Thoracic aorta (tissue), 2 donors: ENCODE measurements around the gene SERPINA3. TPM values are rescaled to one million over a fixed set of nuclear protein-coding genes. Genes with fewer than 3 reads are reported as not detected.

Experiments
- ATAC-seq: fragments of 150-250 bp; one replicate; pipeline ENCODE4 v1.8.0; 2017; ENCODE audit warnings: low read depth; ENCODE audit not compliant: insufficient number of reproducible peaks, low FRiP score
- DNase-seq: peaks from one replicate; pipeline ENCODE4 v3.0.0-alpha.2; 2020; ENCODE audit warnings: low spot score
- H3K27ac ChIP-seq, 2 donors: fragments of 200-600 bp; sonication (generic); 1 replicate in 1 of 2; 2 replicates in 1 of 2; pipeline ENCODE4 v1.5.1; 2016; ENCODE audit warnings: mild to moderate bottlenecking in 2 of 2, moderate library complexity in 2 of 2
- H3K27me3 ChIP-seq: fragments of 200-600 bp; sonication (generic); replicated peaks from 2 replicates; pipeline ENCODE4 v1.6.0; 2016; ENCODE audit warnings: mild to moderate bottlenecking; ENCODE audit not compliant: insufficient read depth
- H3K36me3 ChIP-seq: fragments of 200-600 bp; sonication (generic); one replicate; pipeline ENCODE4 v1.5.1; 2016
- H3K4me1 ChIP-seq, 2 donors: fragments of 200-600 bp; sonication (generic); 1 replicate in 1 of 2; 2 replicates in 1 of 2; pipeline versions ENCODE4 v1.5.1 to v1.6.0; 2016; ENCODE audit warnings: low read depth in 2 of 2, mild to moderate bottlenecking in 1 of 2; ENCODE audit not compliant: control insufficient read depth in 1 of 2
- H3K4me3 ChIP-seq: fragments of 200-600 bp; sonication (generic); 2 replicates; pipeline ENCODE4 v1.5.1; 2016; ENCODE audit warnings: mild to moderate bottlenecking
- H3K9me3 ChIP-seq: fragments of 200-600 bp; sonication (generic); 2 replicates; pipeline ENCODE4 v1.5.1; 2016
- total RNA-seq, 2 donors: library from RNA; depleted of rRNA; stranded (reverse); fragments of >200 nt; gene quantifications; one replicate each; pipeline versions ENCODE4 v1.1.0 to v1.2.3, GENCODE V29; 2016
- TF ChIP-seq, protein P1 (sequence below): fragments of 200-600 bp; sonication (generic); IDR thresholded peaks from one replicate; pipeline ENCODE4 v1.5.1; 2019; ENCODE audit warnings: antibody characterized with exemption

The SERPINA3 gene
- total RNA-seq, 2 donors from 2014 or later = 140 to 252 TPM

DNA sequence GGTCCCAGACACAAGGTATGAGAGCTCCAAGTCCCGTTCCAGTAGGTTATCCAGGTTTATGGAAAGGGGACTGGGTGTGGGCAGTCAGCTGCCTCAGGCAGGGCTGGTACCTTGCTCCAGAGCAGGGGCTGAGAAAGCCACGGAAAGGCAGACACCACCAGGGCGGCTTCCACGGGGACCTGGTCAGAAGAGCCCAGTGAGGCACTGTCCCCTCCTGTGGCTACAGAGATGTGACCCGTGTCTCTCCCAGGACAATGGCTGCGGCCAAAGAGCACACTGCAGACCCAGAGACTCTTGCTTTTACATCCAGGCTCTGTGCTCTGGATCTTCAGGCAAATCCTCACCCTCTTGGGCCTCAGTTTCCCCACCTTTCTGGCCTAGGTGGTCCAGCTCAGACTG, 42.2 kb upstream of the SERPINA3 start:
- Histone ChIP-seq H3K27ac (no peak overlapping the region), H3K36me3 (no peaks in the 10 kb centered on the region), H3K4me3 (no peak overlapping the region), H3K4me1 (peaks cover 0 to 12% of the 10 kb centered on the region in 2 donors), H3K9me3 (no peaks in the 10 kb centered on the region), H3K27me3 (no peaks in the 10 kb centered on the region)
- TF ChIP-seq, protein P1, sequence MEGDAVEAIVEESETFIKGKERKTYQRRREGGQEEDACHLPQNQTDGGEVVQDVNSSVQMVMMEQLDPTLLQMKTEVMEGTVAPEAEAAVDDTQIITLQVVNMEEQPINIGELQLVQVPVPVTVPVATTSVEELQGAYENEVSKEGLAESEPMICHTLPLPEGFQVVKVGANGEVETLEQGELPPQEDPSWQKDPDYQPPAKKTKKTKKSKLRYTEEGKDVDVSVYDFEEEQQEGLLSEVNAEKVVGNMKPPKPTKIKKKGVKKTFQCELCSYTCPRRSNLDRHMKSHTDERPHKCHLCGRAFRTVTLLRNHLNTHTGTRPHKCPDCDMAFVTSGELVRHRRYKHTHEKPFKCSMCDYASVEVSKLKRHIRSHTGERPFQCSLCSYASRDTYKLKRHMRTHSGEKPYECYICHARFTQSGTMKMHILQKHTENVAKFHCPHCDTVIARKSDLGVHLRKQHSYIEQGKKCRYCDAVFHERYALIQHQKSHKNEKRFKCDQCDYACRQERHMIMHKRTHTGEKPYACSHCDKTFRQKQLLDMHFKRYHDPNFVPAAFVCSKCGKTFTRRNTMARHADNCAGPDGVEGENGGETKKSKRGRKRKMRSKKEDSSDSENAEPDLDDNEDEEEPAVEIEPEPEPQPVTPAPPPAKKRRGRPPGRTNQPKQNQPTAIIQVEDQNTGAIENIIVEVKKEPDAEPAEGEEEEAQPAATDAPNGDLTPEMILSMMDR = no peak
- ATAC-seq (no peak), DNase-seq (no peak)

DNA sequence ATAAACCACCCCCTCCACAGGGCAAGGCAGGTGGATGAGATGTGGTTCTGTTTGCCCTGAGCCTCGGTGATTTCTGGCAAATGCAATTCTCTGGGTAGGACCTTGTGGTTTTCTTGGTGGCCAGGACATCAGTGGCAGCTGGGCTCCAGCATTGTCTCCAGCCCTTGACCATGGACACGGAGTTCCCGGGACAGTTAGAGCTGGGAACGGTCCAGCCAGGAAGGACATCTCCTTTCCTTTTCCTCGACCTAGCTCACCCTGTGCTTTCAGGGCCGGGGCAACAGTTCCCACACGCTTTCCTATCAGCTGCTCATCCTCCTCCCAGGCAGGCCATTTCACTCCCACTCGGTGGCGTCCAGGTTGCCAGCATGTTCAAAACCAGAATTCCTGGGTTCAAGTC, 41.8 kb upstream of the SERPINA3 start:
- H3K27me3 ChIP-seq = no peaks in the 10 kb centered on the region
- H3K4me1 ChIP-seq = peaks cover 0 to 12% of the 10 kb centered on the region in 2 donors
- TF ChIP-seq, protein P1 = no peak
- DNase-seq (no peak), ATAC-seq (no peak)
- no peak overlapping the region for H3K4me3 ChIP-seq
- no peaks in the 10 kb centered on the region for H3K36me3 ChIP-seq
- no peaks in the 10 kb centered on the region for H3K9me3 ChIP-seq
- H3K27ac ChIP-seq = no peak overlapping the region

DNA sequence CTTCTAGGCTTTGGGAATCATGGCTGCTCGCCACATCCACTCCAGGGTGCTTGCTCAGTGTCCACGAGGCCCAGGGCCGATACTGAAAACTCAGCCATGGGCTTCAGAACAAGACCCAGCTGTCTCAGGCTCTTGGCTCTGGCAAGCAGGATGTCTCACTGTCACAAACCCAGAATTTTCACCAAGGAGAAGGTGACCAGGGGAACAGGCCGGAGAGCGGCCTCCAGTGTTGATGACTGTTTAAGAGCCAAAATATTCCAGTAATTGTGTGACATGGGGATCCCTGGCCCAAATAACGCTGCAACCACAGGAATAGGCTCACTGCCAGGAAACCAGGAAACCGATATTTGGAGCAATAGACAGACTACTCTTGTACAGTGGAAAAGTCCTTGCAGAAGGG, 40.8 kb upstream of the SERPINA3 start:
- Histone ChIP-seq H3K27ac (peak overlapping the region; percentile 51 to 68), H3K9me3 (no peaks in the 10 kb centered on the region), H3K4me3 (no peak overlapping the region), H3K36me3 (no peaks in the 10 kb centered on the region), H3K27me3 (no peaks in the 10 kb centered on the region), H3K4me1 (peaks cover 0 to 12% of the 10 kb centered on the region in 2 donors)
- DNase-seq = no peak
- no peak for ATAC-seq
- TF ChIP-seq, protein P1 = no peak

DNA sequence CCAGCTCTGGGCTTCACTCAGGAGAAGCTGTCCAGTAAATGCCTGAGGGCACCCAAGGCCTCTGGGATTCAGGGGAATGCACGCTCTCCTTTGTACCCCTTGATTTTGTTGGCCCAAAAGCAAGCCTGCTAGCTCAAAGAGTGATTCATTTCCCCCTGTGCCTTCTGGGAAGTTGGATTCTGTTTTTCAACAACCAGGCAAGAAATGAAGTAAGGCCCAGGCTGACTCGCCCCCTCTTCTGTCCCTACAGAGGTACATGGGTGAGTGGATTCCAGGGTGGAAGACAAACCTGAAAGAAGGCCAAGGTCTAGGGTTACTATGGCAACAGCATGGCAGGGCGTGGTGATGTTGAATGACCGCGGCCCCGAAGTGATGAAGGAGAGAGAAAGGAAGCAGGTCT, 40.2 kb upstream of the SERPINA3 start:
- Histone ChIP-seq H3K27me3 (no peaks in the 10 kb centered on the region), H3K4me1 (peaks cover 0 to 12% of the 10 kb centered on the region in 2 donors), H3K27ac (peak overlapping the region; percentile 51 to 68), H3K36me3 (no peaks in the 10 kb centered on the region), H3K4me3 (no peak overlapping the region), H3K9me3 (no peaks in the 10 kb centered on the region)
- DNase-seq (no peak), ATAC-seq (peak; percentile 37)
- TF ChIP-seq, protein P1 = no peak

DNA sequence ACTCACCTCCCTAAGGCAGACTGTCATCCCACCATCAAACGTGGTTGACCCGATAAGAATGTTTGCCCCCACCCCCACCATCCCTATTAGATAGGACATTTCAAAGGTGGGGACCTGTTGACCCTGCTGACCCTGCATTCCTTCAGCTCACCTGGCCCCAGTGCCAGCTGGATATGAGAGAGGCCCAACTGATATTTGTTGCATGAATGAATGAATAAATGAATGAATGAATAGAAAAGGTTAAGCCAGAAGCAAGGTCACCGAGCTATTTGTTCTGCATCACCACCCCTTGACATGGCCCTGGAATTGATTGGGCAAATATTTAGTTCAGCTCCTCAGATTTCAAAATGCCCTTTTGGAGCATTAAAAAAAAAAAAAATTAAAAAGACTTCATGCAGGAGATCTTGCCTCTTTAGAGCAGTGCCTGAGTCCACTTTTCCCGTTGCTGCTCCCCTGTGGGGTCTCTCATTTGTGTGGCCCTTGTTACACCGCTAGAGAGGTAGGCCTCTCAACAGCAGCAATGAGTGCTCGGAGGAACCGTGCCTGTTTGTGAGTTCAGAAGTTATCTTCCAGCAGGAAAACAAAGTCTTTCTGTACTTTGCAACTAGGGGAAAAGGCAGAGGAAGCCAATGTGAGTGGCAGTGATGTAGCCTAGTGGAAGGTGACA, 39.4 kb upstream of the SERPINA3 start:
- H3K27ac ChIP-seq = peak overlapping the region; percentile 51 to 68
- DNase-seq = no peak

More for the DNA sequence above, 39.4 kb upstream of the SERPINA3 start:
- H3K4me3 ChIP-seq = no peak overlapping the region
- TF ChIP-seq, protein P1 = no peak
- no peaks in the 10 kb centered on the region for H3K27me3 ChIP-seq
- H3K9me3 ChIP-seq = no peaks in the 10 kb centered on the region
- no peak for ATAC-seq
- H3K4me1 ChIP-seq = peaks cover 0 to 12% of the 10 kb centered on the region in 2 donors
- no peaks in the 10 kb centered on the region for H3K36me3 ChIP-seq
